ENCODE results near the gene CUEDC2.

DNA sequence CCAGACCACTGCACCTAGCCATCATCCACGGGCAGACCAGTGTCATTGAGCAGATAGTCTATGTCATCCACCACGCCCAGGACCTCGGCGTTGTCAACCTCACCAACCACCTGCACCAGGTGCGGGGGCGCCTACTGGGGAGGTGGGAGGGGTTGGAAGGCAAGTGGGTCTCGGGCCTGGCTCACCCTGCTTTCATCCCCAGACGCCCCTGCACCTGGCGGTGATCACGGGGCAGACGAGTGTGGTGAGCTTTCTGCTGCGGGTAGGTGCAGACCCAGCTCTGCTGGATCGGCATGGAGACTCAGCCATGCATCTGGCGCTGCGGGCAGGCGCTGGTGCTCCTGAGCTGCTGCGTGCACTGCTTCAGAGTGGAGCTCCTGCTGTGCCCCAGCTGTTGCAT, 32.3 kb downstream of the CUEDC2 start:
- TF ChIP-seq, protein P1, sequence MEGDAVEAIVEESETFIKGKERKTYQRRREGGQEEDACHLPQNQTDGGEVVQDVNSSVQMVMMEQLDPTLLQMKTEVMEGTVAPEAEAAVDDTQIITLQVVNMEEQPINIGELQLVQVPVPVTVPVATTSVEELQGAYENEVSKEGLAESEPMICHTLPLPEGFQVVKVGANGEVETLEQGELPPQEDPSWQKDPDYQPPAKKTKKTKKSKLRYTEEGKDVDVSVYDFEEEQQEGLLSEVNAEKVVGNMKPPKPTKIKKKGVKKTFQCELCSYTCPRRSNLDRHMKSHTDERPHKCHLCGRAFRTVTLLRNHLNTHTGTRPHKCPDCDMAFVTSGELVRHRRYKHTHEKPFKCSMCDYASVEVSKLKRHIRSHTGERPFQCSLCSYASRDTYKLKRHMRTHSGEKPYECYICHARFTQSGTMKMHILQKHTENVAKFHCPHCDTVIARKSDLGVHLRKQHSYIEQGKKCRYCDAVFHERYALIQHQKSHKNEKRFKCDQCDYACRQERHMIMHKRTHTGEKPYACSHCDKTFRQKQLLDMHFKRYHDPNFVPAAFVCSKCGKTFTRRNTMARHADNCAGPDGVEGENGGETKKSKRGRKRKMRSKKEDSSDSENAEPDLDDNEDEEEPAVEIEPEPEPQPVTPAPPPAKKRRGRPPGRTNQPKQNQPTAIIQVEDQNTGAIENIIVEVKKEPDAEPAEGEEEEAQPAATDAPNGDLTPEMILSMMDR (IDR thresholded peaks at IDR 0.05): no peak
- no peak for TF ChIP-seq ZFX (IDR thresholded peaks at IDR 0.05; ENCODE audit: borderline replicate concordance)

Measured in 22Rv1 (cell line).